ENCODE results near the gene IL2RA. TPM values are rescaled to one million over a fixed set of nuclear protein-coding genes. Genes with fewer than 3 reads are reported as not detected.
A peak's percentile ranks its signal among the peaks of the same experiment; 100 is the strongest.

The IL2RA gene
- total and polyA plus RNA-seq, 9 of the 15 experiments (the other 6 are each of a cell fraction or from before 2014, with no cell fraction given) = 0.95 TPM; not detected in 8

GRCh38 chr10:6049031-6049400 is 13.2 kb downstream of the IL2RA start:
- DNase-seq (ENCODE audit: extremely low read depth in 1 of 4, low spot score in 3 of 4) (no peak), ATAC-seq (no peak), FAIRE-seq (no peak)
- Histone ChIP-seq H3K4me3 (no peak overlapping the region), H3K4me2 (ENCODE audit: insufficient read depth, low read length) (no peak overlapping the region), H3K79me2 (ENCODE audit: control insufficient read depth, insufficient read depth, low read length) (no peaks in the 10 kb centered on the region), H3K27me3 (ENCODE audit: control insufficient read depth in 2 of 2, insufficient read depth in 2 of 2, low read length in 2 of 2) (peaks cover 15 to 23% of the 10 kb centered on the region in 2 experiments), H3K4me1 (replicated peaks in 1 of 2; ENCODE audit: control insufficient read depth in 2 of 2, insufficient read depth in 2 of 2, low read length in 2 of 2) (peaks cover 8 to 18% of the 10 kb centered on the region in 2 experiments), H3K27ac (ENCODE audit: extremely low read depth, low read depth, low read length) (no peak overlapping the region), H3K36me3 (ENCODE audit: control insufficient read depth, insufficient read depth, low read length) (no peaks in the 10 kb centered on the region), H2AFZ (ENCODE audit: low read depth, low read length) (no peak overlapping the region), H4K20me1 (replicated peaks; ENCODE audit: control insufficient read depth, insufficient read depth, low read length) (peaks cover 5% of the 10 kb centered on the region; the same call in 1 of the 2 replicates), H3K9me3 (replicated peaks; ENCODE audit: control insufficient read depth, insufficient read depth, low read depth, low read length) (no peaks in the 10 kb centered on the region), H3K9me1 (ENCODE audit: control insufficient read depth, insufficient read depth, low read length) (no peaks in the 10 kb centered on the region), H3K9ac (ENCODE audit: insufficient read depth in 1 of 2, low read depth in 2 of 2, low read length in 2 of 2) (no peak overlapping the region)
- CTCF ChIA-PET (ENCODE audit: low intra/inter-chr PET ratio) = no interaction called here
- in situ Hi-C loops (cut with MboI) = no loop called here
- WGBS (ENCODE audit: insufficient coverage, low coverage, missing lambda C conversion rate) = 23% methylated on average over 2 of the region's 2 CpGs
- POLR2A ChIA-PET = interaction anchor here (0.6 to 3.3 kb wide), 3 partner anchors 11 to 74 kb away, joined by 3 to 7 read pairs (median 3); no protein-coding TSS in a partner anchor
- BruUV-seq (replicated peaks) = no TSS peak
- TF ChIP-seq KLF1 (tag; IDR thresholded peaks at IDR 0.05) (no peak), NEUROD1 (IDR thresholded peaks at IDR 0.05; ENCODE audit: borderline replicate concordance, low read depth, low read length, partially characterized antibody) (no peak)
- intact Hi-C loops (cut with micrococcal nuclease) = no loop called here

- BruUV-seq (replicated peaks) = no TSS peak
- H3K4me3 ChIP-seq = no peak overlapping the region
- TF ChIP-seq ZNF347 (CRISPR knock-in tag; IDR thresholded peaks at IDR 0.05; ENCODE audit: low read depth) (no peak), FOXK1 (CRISPR knock-in tag; IDR thresholded peaks at IDR 0.05; ENCODE audit: borderline replicate concordance) (no peak), RERE (CRISPR knock-in tag; IDR thresholded peaks at IDR 0.05; ENCODE audit: borderline replicate concordance) (no peak), ZKSCAN1 (IDR thresholded peaks at IDR 0.05; ENCODE audit: low read depth, low read length) (0 out of 2 replicates have a peak, but pooled peaks have one; percentile 16), PHF21A (IDR thresholded peaks at IDR 0.05; ENCODE audit: borderline replicate concordance, low read depth) (no peak), TSC22D4 (tag; IDR thresholded peaks at IDR 0.05) (no peak)
These were observed 13.7 kb downstream of the IL2RA start for GRCh38 chr10:6048281-6049030.

More at GRCh38 chr10:6048281-6049030, 13.7 kb downstream of the IL2RA start:
- Histone ChIP-seq H3K4me1 (replicated peaks in 1 of 2; ENCODE audit: control insufficient read depth in 2 of 2, insufficient read depth in 2 of 2, low read length in 2 of 2) (peaks cover 3 to 12% of the 10 kb centered on the region in 2 experiments; a peak in 4 of 5 replicates), H4K20me1 (replicated peaks; ENCODE audit: control insufficient read depth, insufficient read depth, low read length) (peaks cover 5% of the 10 kb centered on the region; the same call in 1 of the 2 replicates), H3K27me3 (ENCODE audit: control insufficient read depth in 2 of 2, insufficient read depth in 2 of 2, low read length in 2 of 2) (peaks cover 15 to 23% of the 10 kb centered on the region in 2 experiments), H3K36me3 (ENCODE audit: control insufficient read depth, insufficient read depth, low read length) (no peaks in the 10 kb centered on the region), H3K4me2 (ENCODE audit: insufficient read depth, low read length) (no peak overlapping the region), H3K9ac (ENCODE audit: insufficient read depth in 1 of 2, low read depth in 2 of 2, low read length in 2 of 2) (no peak overlapping the region), H2AFZ (ENCODE audit: low read depth, low read length) (no peak overlapping the region), H3K79me2 (ENCODE audit: control insufficient read depth, insufficient read depth, low read length) (no peaks in the 10 kb centered on the region), H3K27ac (ENCODE audit: extremely low read depth, low read depth, low read length) (no peak overlapping the region), H3K9me3 (replicated peaks; ENCODE audit: control insufficient read depth, insufficient read depth, low read depth, low read length) (no peaks in the 10 kb centered on the region), H3K9me1 (ENCODE audit: control insufficient read depth, insufficient read depth, low read length) (no peaks in the 10 kb centered on the region)
- in situ Hi-C loops (cut with MboI) = no loop called here
- ChIA-PET POLR2A (interaction anchor here (0.6 to 3.3 kb wide), 2 partner anchors 11 to 75 kb away, joined by 3 to 7 read pairs; no protein-coding TSS in a partner anchor), CTCF (ENCODE audit: low intra/inter-chr PET ratio) (interaction anchor here (0.5 to 1.1 kb wide), 2 partner anchors 99 to 364 kb away, joined by 3 to 4 read pairs; partner anchors contain the start of gene TASOR2)
- ATAC-seq (no peak), DNase-seq (ENCODE audit: extremely low read depth in 1 of 4, low spot score in 3 of 4) (no peak), FAIRE-seq (no peak)
- intact Hi-C loops (cut with micrococcal nuclease) = no loop called here
- WGBS (ENCODE audit: insufficient coverage, low coverage, missing lambda C conversion rate) = 9% methylated on average over 7 of the region's 7 CpGs
